ENCODE measurements around the gene GUCY1A1.

The GUCY1A1 gene

GRCh38 chr4:155692361-155692760 lies 25.7 kb downstream of the GUCY1A1 start:
- no peak for DNase-seq (ENCODE audit: low read depth in 3 of 3)

- no peak for DNase-seq (ENCODE audit: low read depth in 3 of 3)
Observed at GRCh38 chr4:155693015-155693663, 26.5 kb downstream of the GUCY1A1 start.

- no peak for DNase-seq (ENCODE audit: low read depth in 3 of 3)
Observed at GRCh38 chr4:155694100-155694785, 27.6 kb downstream of the GUCY1A1 start.

GRCh38 chr4:155696226-155696625 lies 29.6 kb downstream of the GUCY1A1 start:
- no peak for DNase-seq (ENCODE audit: low read depth in 3 of 3)

- no peak for DNase-seq (ENCODE audit: low read depth in 3 of 3)
Observed at GRCh38 chr4:155696726-155697125, 30.1 kb downstream of the GUCY1A1 start.

GRCh38 chr4:155701827-155702226 lies 35.2 kb downstream of the GUCY1A1 start:
- no peak for DNase-seq (ENCODE audit: low read depth in 3 of 3)

GRCh38 chr4:155703486-155704247 lies 37.0 kb downstream of the GUCY1A1 start:
- DNase-seq (ENCODE audit: low read depth in 3 of 3) = no peak

- no peak for DNase-seq (ENCODE audit: low read depth in 3 of 3)
Observed at GRCh38 chr4:155704841-155705404, 38.3 kb downstream of the GUCY1A1 start.

GRCh38 chr4:155705664-155706063 lies 39.0 kb downstream of the GUCY1A1 start:
- DNase-seq (ENCODE audit: low read depth in 3 of 3) = no peak

- no peak for DNase-seq (ENCODE audit: low read depth in 3 of 3)
Observed at GRCh38 chr4:155706147-155706546, 39.5 kb downstream of the GUCY1A1 start.

GRCh38 chr4:155707251-155707650 lies 40.6 kb downstream of the GUCY1A1 start:
- DNase-seq (ENCODE audit: low read depth in 3 of 3) = no peak

- no peak for DNase-seq (ENCODE audit: low read depth in 3 of 3)
Observed at GRCh38 chr4:155708782-155709181, 42.1 kb downstream of the GUCY1A1 start.

GRCh38 chr4:155709918-155710317 lies 43.3 kb downstream of the GUCY1A1 start:
- DNase-seq (ENCODE audit: low read depth in 3 of 3) = no peak

- no peak for DNase-seq (ENCODE audit: low read depth in 3 of 3)
Observed at GRCh38 chr4:155711556-155711955, 44.9 kb downstream of the GUCY1A1 start.

GRCh38 chr4:155712846-155713245 lies 46.2 kb downstream of the GUCY1A1 start:
- DNase-seq (ENCODE audit: low read depth in 3 of 3) = no peak

- DNase-seq (ENCODE audit: low read depth in 3 of 3) = no peak
Observed at GRCh38 chr4:155713911-155714310, 47.3 kb downstream of the GUCY1A1 start.

GRCh38 chr4:155722336-155722735 lies 55.7 kb downstream of the GUCY1A1 start:
- DNase-seq (ENCODE audit: low read depth in 3 of 3) = no peak

- no peak for DNase-seq (ENCODE audit: low read depth in 3 of 3)
Observed at GRCh38 chr4:155722816-155723499, 56.3 kb downstream of the GUCY1A1 start.

GRCh38 chr4:155724731-155725130 lies 58.1 kb downstream of the GUCY1A1 start:
- no peak for DNase-seq (ENCODE audit: low read depth in 3 of 3)

GRCh38 chr4:155734065-155734464 lies 67.4 kb downstream of the GUCY1A1 start:
- DNase-seq (ENCODE audit: low read depth in 3 of 3) = no peak

- no peak for DNase-seq (ENCODE audit: low read depth in 3 of 3)
Observed at GRCh38 chr4:155734951-155735350, 68.3 kb downstream of the GUCY1A1 start.

- DNase-seq (ENCODE audit: low read depth in 3 of 3) = no peak
Observed at GRCh38 chr4:155735496-155735895, 68.8 kb downstream of the GUCY1A1 start.
